LHCN-M2 (cell line): ENCODE measurements around the gene CFAP46. TPM values are rescaled to one million over a fixed set of nuclear protein-coding genes. Genes with fewer than 3 reads are reported as not detected.
"Not testable (repeated sequence)": the region's sequence is repeated elsewhere in the genome, so short reads cannot be mapped to it uniquely, and the experiment has no call there.

Source experiments
- DNase-seq: peaks from one replicate; pipeline ENCODE4 v3.0.0-alpha.2; 2012; ENCODE audit warnings: low read depth
- total RNA-seq: library from RNA; depleted of rRNA; stranded (reverse); fragments of >200 nt; gene quantifications from 2 replicates; pipeline ENCODE4 v1.2.3, GENCODE V29; 2014; rRNA removed

Gene CFAP46
- total RNA-seq, 1 experiment from 2014 or later, result not detected

GRCh38 chr10:132777441-132777840 is 164.9 kb downstream of the CFAP46 start:
- no peak for DNase-seq

- DNase-seq, result no peak
Observed at GRCh38 chr10:132776821-132777220, 165.5 kb downstream of the CFAP46 start.

DNA sequence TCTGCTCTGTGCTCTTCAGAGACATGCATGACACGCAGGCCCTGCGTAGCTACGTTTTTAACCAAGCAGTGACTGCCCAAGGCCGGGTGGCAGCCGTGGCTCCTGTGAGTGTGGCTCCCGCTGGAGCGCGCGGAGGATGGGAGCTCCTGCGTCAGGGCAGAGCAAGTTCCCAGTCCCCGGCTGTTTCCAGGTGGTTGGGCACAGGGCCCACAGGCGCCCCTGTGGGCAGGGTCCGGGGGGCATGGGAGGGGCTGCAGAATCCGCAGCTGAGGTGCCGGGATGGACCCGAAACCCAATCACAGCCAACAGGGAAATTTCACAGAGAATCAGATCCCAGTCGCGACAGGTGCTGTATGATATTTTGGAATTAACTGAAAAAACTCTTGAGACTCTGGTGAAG is 166.2 kb downstream of the CFAP46 start:
- no peak for DNase-seq

DNA sequence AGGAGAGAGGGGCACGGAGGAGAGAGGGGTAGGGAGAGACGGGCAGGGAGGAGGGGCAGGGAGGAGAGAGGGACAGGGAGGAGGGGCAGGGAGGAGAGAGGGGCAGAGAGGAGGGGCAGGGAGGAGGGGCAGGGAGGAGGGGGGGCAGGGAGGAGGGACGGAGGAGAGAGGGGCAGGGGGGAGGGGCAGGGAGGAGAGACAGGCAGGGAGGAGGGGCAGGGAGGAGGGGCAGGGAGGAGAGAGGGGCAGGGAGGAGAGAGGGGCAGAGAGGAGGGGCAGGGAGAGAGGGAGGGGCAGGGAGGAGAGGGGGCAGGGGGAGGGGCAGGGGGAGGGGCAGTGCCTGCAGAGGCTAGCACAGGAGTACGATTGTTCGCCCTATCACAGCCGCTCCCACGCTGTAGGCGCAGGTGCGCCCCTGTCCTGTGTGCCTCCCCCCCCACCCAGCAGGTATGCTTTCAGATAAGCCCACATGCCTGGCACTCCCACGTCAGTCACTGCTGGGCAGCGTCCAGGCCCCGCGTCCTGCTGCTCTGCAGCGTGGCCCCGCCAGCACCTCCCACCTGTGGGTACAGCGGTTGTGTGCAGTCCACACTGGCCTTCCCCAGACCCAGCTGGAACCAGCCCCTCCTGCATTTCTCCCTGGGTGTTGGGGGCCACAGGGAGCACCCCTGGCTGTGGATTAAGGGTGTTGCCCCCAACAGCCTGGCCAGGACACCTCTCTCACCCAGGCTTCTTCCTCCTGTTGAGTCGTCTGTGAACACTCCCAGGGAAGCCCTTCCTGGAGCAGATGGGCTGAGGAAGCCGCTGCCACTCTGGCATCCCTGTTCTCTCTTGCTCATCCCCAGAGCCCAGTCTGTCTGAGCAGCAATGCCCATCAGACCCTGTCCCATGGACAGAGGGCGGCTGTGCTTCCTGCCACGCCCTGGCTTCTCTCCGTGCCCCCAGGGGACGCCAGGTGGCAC is 167.2 kb downstream of the CFAP46 start:
- no peak for DNase-seq

GRCh38 chr10:132774181-132774901 is 168.0 kb downstream of the CFAP46 start:
- no peak for DNase-seq

DNA sequence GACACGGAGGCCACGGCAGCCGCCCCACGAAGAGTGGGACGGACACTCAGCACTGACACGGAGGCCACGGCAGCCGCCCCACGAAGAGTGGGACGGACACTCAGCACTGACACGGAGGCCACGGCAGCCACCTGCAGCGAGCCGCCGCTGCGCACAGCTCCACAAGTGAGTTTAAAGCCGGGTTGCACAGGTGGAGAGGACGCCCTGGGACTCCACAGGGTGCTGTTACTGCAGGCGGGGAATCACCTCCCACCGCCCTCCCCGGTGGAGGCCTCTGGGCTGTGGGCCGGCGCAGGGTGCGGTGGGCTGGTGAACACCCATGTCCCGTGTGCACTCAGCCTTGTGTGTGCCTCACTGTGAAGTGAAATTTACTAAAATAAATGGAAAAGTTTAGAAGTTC is 169.6 kb downstream of the CFAP46 start:
- not testable (repeated sequence) for DNase-seq

- DNase-seq, result no peak
Observed at GRCh38 chr10:132770061-132771021, 172.0 kb downstream of the CFAP46 start.

- no peak for DNase-seq
Observed at GRCh38 chr10:132768346-132769248, 173.8 kb downstream of the CFAP46 start.

- no peak for DNase-seq
Observed at GRCh38 chr10:132766291-132766690, 176.1 kb downstream of the CFAP46 start.

GRCh38 chr10:132765435-132765834 is 176.9 kb downstream of the CFAP46 start:
- DNase-seq, result no peak

DNA sequence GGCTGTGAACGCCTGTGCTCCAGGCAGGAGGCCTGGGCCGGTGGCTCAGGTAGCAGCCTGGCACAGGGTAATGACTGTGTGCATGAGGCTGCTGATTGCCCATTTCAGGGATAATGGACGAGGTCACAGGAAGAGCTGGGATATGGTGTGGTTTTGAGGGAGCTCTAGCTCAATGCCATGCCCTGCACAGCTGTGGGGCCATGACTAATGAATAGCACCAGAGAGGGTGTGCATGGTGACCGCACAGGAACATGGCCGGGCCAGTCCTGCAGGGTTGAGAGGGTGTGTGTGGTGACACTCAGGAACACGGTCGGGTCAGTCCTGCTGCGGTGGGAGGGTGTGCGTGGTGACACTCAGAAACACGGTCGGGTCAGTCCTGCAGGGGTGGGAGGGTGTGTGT is 178.3 kb downstream of the CFAP46 start:
- peak; percentile 19 for DNase-seq

GRCh38 chr10:132763545-132763944 is 178.8 kb downstream of the CFAP46 start:
- DNase-seq, result no peak

DNA sequence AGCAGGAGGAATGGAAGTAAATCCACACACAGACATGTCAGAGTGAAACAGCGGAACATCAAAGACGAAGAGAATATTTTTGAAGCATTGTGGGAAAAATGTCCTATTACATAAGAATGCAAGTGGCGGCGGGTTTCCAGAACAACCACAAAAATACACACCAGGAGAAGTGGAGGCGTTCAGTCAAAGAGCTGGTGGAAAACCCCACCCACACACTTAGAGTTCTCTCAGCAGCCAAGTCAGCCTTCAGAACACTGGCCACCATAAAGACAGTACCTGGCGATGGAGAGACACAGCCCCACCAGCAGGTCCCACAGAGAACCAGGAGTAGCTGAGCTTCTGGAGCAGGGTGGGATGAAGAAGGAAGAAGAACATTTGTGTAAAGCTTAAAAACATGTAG is 180.1 kb downstream of the CFAP46 start:
- DNase-seq, result no peak

DNA sequence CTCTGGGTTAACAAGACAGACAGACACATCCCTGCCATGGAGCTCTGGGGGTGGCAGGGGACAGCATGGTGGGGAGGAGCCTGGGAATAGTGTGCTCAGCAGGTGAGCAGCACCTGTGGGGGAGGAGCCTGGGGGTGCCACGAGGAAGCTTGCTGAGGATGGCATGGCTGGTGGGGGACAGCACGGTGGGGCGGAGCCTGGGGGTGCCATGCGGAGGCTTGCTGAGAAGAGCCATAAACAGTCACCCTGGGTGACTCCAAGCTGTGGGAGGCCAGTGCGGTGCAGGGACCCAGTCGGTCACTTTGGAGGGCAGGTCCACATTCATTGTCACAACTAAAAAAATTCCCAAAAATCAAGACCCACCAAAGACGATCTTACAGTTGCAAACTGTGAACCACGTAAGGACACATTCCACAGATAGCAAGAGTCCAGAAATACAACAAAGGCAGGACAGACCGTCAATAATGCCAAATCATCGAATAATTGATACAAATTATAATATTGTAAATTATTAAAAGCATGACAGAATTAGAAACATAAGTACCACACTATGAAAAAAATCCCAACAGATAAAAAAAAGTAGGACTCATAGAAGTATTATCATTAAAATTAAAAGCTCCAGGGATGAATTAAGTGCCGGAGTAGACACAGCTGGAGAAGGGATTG is 180.8 kb downstream of the CFAP46 start:
- no peak for DNase-seq

GRCh38 chr10:132758865-132759264 is 183.5 kb downstream of the CFAP46 start:
- no peak for DNase-seq

Other genes starting within 250 kb of the CFAP46 start
- not detected in 2 replicates for gene NKX6-2, start 156.4 kb downstream of the CFAP46 start, total RNA-seq
- gene ADGRA1, start 145.4 kb upstream of the CFAP46 start, total RNA-seq, result not detected in 2 replicates
- 0.11 TPM in 1 of 2 replicates, not detected in the other for gene KNDC1, start 217.6 kb upstream of the CFAP46 start, total RNA-seq